C4-2B (cell line): ENCODE results near the gene NCK2.

Experiments
- CTCF ChIP-seq: fragments of 450-650 bp; conservative IDR thresholded peaks from 2 replicates; pipeline ENCODE4 v1.5.1; 2017; ENCODE audit warnings: mild to moderate bottlenecking
- ZFX ChIP-seq: fragments of 450-650 bp; IDR thresholded peaks from 2 replicates; pipeline ENCODE4 v1.6.1; 2017

- TF ChIP-seq CTCF (no peak), ZFX (no peak)
These were observed 6.6 kb downstream of the NCK2 start for GRCh38 chr2:105751272-105751671.
